Lower leg skin (tissue), 4 donors: ENCODE data around the gene ACO2. TPM values are rescaled to one million over a fixed set of nuclear protein-coding genes. Genes with fewer than 3 reads are reported as not detected.
A peak's percentile ranks its signal among the peaks of the same experiment; 100 is the strongest.

Source experiments
- DNase-seq, 2 donors: peaks; one replicate each; pipeline ENCODE4 v3.0.0-alpha.2; 2019; ENCODE audit warnings: low spot score in 2 of 2
- H3K4me3 ChIP-seq: fragments of 200-600 bp; sonication (generic); 2 replicates; pipeline ENCODE4 v1.5.1; 2017; ENCODE audit warnings: mild to moderate bottlenecking, low read depth; ENCODE audit not compliant: poor library complexity, severe bottlenecking
- POLR2A ChIP-seq, 2 donors: fragments of 450-650 bp; IDR thresholded peaks; one replicate each; pipeline ENCODE4 v1.6.1; 2016 to 2017; ENCODE audit warnings: antibody characterized with exemption in 2 of 2, mild to moderate bottlenecking in 1 of 2, moderate library complexity in 1 of 2
- WGBS, 2 donors: methylation state at CpG; one replicate each; pipeline ENCODE4 v1.1.5; 2018; 5-methylcytosine and 5-hydroxymethylcytosine counted together
- intact Hi-C: fragments of 100-400 bp; cut with DNase I; formaldehyde crosslinking; loops from one replicate; pipeline ENCODE4 v1.15.0; 2023; ENCODE audit warnings: low total_unique reads
- total RNA-seq, 4 donors: library from RNA; depleted of rRNA; stranded (reverse); fragments of >200 nt; gene quantifications; one replicate each; pipeline ENCODE4 v1.1.0, GENCODE V29; 2016
- TF ChIP-seq, protein P1 (sequence below), 3 donors: fragments of 450-650 bp; IDR thresholded peaks; one replicate each; pipeline ENCODE4 v1.5.1; 2016; ENCODE audit warnings: antibody characterized with exemption in 3 of 3, mild to moderate bottlenecking in 3 of 3, moderate library complexity in 2 of 3

ACO2 gene
- total RNA-seq, 4 donors from 2014 or later = 64.0 to 103 (median 83.1) TPM

DNA sequence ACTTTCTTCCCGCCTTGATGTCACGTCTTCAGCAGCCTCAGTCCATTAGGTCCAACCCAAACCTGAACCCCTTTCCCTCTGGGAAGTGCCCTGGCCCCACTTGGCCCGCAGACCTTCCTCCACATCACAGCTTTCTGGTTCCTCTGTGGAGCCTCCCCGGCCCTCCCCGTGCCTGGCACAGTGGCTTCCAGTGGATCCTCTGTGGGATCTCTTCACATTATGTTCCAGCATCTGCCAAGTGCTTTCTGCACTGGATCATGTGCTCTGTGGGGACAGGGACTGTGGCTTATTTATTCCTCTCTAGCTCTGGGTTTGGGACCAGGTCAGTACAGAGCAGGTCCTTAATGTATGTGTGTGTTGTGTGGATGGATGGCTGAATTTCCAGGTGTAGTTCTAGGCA, 44.5 kb downstream of the ACO2 start:
- DNase-seq = no peak
- TF ChIP-seq, protein P1, sequence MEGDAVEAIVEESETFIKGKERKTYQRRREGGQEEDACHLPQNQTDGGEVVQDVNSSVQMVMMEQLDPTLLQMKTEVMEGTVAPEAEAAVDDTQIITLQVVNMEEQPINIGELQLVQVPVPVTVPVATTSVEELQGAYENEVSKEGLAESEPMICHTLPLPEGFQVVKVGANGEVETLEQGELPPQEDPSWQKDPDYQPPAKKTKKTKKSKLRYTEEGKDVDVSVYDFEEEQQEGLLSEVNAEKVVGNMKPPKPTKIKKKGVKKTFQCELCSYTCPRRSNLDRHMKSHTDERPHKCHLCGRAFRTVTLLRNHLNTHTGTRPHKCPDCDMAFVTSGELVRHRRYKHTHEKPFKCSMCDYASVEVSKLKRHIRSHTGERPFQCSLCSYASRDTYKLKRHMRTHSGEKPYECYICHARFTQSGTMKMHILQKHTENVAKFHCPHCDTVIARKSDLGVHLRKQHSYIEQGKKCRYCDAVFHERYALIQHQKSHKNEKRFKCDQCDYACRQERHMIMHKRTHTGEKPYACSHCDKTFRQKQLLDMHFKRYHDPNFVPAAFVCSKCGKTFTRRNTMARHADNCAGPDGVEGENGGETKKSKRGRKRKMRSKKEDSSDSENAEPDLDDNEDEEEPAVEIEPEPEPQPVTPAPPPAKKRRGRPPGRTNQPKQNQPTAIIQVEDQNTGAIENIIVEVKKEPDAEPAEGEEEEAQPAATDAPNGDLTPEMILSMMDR (IDR thresholded peaks at IDR 0.05) = no peak
- TF ChIP-seq POLR2A (IDR thresholded peaks at IDR 0.05) = no peak
- intact Hi-C loops = no loop called here
- no peak overlapping the region for H3K4me3 ChIP-seq
- WGBS, 2 donors = 30 to 65% methylated on average over 5 of the region's 5 CpGs

DNA sequence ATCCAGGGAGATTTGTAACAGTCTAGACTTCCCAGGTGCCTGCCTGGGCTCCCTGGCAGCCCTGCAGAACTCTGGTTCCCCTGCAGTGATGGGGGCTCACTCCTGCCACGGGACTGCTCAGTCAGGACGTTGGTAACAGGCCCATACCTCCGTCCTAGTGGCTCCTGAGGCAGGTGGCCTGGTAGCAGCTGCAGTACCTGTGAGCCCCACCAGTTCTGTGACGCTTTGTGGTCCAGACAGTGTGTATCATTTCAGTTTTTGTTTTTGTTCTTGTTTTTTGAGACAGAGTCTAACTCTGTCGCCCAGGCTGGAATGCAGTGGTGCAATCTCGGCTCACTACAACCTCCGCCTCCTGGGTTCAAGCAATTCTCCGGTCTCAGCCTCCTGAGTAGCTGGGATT, 47.5 kb downstream of the ACO2 start:
- intact Hi-C loops = no loop called here
- TF ChIP-seq, protein P1 (IDR thresholded peaks at IDR 0.05) = no peak
- H3K4me3 ChIP-seq = no peak overlapping the region
- no peak for DNase-seq
- 88 to 91% methylated on average over 8 of the region's 8 CpGs for WGBS, 2 donors

DNA sequence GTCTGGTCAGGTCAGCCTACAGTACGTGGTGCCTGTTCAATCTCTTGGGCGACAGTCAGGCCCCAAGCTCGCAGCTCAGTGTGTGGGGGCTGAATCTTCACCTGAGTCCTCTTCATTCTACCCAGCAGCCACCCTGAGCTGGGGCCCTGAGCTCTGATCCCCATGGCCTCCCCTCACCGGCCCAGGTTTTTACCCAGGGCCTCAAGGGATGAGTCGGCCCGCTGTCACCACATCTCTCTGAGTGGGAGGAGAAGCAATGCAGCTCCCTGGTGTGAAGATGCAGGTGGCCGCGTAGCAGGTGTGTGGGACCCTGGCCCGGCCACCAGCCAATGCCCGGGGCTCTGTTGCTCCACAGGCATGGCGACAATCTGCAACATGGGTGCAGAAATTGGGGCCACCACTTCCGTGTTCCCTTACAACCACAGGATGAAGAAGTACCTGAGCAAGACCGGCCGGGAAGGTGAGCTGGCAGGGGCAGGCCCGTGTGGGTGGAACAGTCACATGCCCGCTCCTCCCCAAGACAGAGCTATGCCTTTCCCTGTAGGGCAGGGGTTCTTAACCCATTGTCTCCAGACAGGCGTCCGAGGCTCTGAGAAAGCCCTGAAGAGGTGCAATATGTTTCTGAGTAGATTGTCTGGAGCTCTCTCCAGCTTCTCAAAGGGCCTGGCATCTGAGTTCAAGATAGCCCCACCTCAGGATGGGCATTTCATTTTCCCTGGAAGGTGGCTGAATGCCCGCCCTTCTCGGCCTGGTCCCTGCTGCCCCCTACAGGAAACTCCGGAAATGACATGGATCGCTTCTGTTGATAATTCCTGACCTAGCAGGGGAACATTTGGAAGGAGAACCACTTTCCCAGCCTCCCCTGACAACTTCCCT, 48.5 kb downstream of the ACO2 start:
- intact Hi-C loops = no loop called here
- DNase-seq = peak; percentile 74 to 94
- TF ChIP-seq POLR2A (IDR thresholded peaks at IDR 0.05) = no peak
- TF ChIP-seq, protein P1 (IDR thresholded peaks at IDR 0.05) = peak in 2 of 3 donors; percentile 50 to 63
- H3K4me3 ChIP-seq = no peak overlapping the region
- 35 to 41% methylated on average over 17 to 22 of the region's 22 CpGs for WGBS, 2 donors

DNA sequence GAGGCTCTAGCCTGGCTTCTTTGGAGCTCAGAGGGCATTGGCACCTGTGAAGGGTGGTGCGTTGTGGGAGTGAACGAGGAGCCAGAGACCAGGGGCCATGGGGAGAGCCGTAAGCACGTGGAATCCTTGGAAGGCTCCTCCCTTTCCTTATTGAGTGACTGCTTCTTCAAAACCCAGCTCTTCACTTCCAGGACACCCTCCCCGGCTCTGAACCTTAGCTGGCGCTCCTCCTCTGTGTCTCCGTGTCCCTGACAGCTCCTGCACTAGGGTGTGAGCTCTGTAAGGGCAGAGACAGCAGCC, 49.1 kb downstream of the ACO2 start:
- no peak overlapping the region for H3K4me3 ChIP-seq
- TF ChIP-seq, protein P1 (IDR thresholded peaks at IDR 0.05) = no peak
- TF ChIP-seq POLR2A (IDR thresholded peaks at IDR 0.05) = no peak
- DNase-seq = no peak
- intact Hi-C loops = no loop called here
- 46 to 51% methylated on average over 7 of the region's 7 CpGs for WGBS, 2 donors

DNA sequence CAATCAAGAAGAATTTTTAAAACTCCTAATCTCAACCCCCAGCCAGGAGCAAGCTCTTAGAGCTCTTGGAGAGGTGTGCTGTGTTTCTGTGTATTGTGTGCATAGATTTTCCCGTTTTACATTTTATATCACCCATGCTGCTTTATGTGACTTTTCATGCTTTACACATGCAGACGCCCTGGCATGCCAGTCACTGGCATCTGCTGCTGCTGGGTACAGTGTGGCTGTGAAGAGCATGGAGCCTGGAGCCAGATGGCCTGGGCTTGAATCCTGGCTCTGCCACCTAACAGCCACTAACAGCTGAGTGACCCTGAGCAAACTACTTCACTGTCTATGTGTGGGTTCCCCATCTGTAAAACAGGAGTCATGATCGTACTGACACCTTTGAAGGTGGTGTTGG, 52.2 kb downstream of the ACO2 start:
- intact Hi-C loops = no loop called here
- WGBS, 2 donors = 81 to 82% methylated on average over 3 of the region's 3 CpGs
- DNase-seq = no peak
- TF ChIP-seq POLR2A (IDR thresholded peaks at IDR 0.05) = no peak
- TF ChIP-seq, protein P1 (IDR thresholded peaks at IDR 0.05) = no peak
- H3K4me3 ChIP-seq = no peak overlapping the region

DNA sequence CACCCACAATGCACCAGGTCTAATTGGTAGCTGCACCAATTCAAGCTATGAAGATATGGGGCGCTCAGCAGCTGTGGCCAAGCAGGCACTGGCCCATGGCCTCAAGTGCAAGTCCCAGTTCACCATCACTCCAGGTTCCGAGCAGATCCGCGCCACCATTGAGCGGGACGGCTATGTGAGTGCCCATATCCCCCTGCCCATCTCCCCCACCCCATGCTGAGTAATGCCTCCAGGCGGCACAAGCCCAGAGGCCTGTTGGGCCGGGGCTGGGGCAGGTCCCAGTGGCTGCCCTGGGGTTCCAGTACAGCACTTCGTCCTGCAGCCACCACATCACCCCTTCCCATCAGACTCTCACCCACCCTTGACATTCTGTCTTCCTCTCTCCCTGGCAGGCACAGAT, 53.9 kb downstream of the ACO2 start:
- TF ChIP-seq, protein P1 (IDR thresholded peaks at IDR 0.05) = no peak
- TF ChIP-seq POLR2A (IDR thresholded peaks at IDR 0.05) = no peak
- H3K4me3 ChIP-seq = no peak overlapping the region
- 89 to 91% methylated on average over 9 of the region's 9 CpGs for WGBS, 2 donors
- intact Hi-C loops = no loop called here
- no peak for DNase-seq
